HepG2 (cell line): Measurements from ENCODE around the gene PRKACA. TPM values are rescaled to one million over a fixed set of nuclear protein-coding genes. Genes with fewer than 3 reads are reported as not detected.

Experiments used
- CC2D1A ChIP-seq: sonication (generic); formaldehyde crosslinking; IDR thresholded peaks from 2 replicates; pipeline ENCODE4 v1.8.1; 2023; ENCODE audit warnings: mild to moderate bottlenecking, missing genetic modification reagents
- CENPX ChIP-seq: sonication (generic); formaldehyde crosslinking; IDR thresholded peaks from 2 replicates; pipeline ENCODE4 v1.9.0; 2021; ENCODE audit warnings: mild to moderate bottlenecking, missing genetic modification reagents, moderate library complexity
- FIP1L1 ChIP-seq: fragments of 200-400 bp; formaldehyde crosslinking; IDR thresholded peaks from 2 replicates; pipeline ENCODE4 v1.6.1; 2018; ENCODE audit warnings: low read depth, mild to moderate bottlenecking, low read length, moderate library complexity, borderline replicate concordance; ENCODE audit not compliant: insufficient read depth
- GATA4 ChIP-seq: sonication (generic); IDR thresholded peaks from 2 replicates; pipeline ENCODE4 v1.6.1; 2016; ENCODE audit warnings: antibody characterized with exemption, low read depth, borderline replicate concordance
- KDM3A ChIP-seq: IDR thresholded peaks from 2 replicates; pipeline ENCODE4 v1.6.1; 2018; ENCODE audit warnings: low read depth, missing compliant biosample characterization
- KLF9 ChIP-seq: IDR thresholded peaks from 2 replicates; pipeline ENCODE4 v1.6.1; 2016; ENCODE audit warnings: low read depth
- NFE2L2 ChIP-seq: fragments of 150-350 bp; IDR thresholded peaks from 2 replicates; pipeline ENCODE4 v1.6.1; 2014; ENCODE audit warnings: low read length
- PATZ1 ChIP-seq: sonication (generic); formaldehyde crosslinking; IDR thresholded peaks from 2 replicates; pipeline ENCODE4 v1.4.0; 2020; ENCODE audit warnings: missing genetic modification reagents
- PTBP1 ChIP-seq: fragments of 200-400 bp; formaldehyde crosslinking; IDR thresholded peaks from 2 replicates; pipeline ENCODE4 v1.6.1; 2018; ENCODE audit warnings: low read length, low read depth; ENCODE audit not compliant: poor library complexity, severe bottlenecking
- TBX2 ChIP-seq: sonication (generic); formaldehyde crosslinking; IDR thresholded peaks from 2 replicates; pipeline ENCODE4 v1.5.0; 2020; ENCODE audit warnings: missing genetic modification reagents, mild to moderate bottlenecking, borderline replicate concordance
- YEATS4 ChIP-seq: sonication (generic); formaldehyde crosslinking; IDR thresholded peaks from 2 replicates; pipeline ENCODE4 v1.4.0; 2020; ENCODE audit warnings: missing genetic modification reagents, borderline replicate concordance
- ZBTB33 ChIP-seq: sonication (generic); formaldehyde crosslinking; IDR thresholded peaks from 2 replicates; pipeline ENCODE4 v1.4.0; 2020; ENCODE audit warnings: missing genetic modification reagents
- ZNF691 ChIP-seq: sonication (generic); formaldehyde crosslinking; IDR thresholded peaks from 2 replicates; pipeline ENCODE4 v1.4.0; 2020; ENCODE audit warnings: missing genetic modification reagents, low read depth, mild to moderate bottlenecking, borderline replicate concordance
- polyA plus RNA-seq, 8 experiments: library from polyadenylated mRNA; depleted of rRNA in 3 of 8; stranded (reverse) in 7 of 8; unstranded in 1 of 8; fragments of >200 nt; fragmentation: Illumina TruSeq in 4 of 8; extraction: Trizol in 4 of 8; gene quantifications; 2 replicates each; pipeline versions ENCODE4 v1.2.1 to v1.2.3, GENCODE V29; 2011 to 2016; ENCODE audit warnings: low read depth in 4 of 8, missing spikeins in 1 of 8, mixed read lengths in 1 of 8; ENCODE audit not compliant: insufficient read depth in 1 of 8
- total RNA-seq, 5 experiments: library from RNA; depleted of rRNA; stranded (reverse); fragments of >200 nt; fragmentation: Illumina TruSeq; extraction: Trizol; gene quantifications; 2 replicates each; pipeline ENCODE4 v1.2.3, GENCODE V29; 2016; ENCODE audit warnings: low read depth in 1 of 5
- TF ChIP-seq, protein P1 (sequence below): sonication (generic); formaldehyde crosslinking; IDR thresholded peaks from 2 replicates; pipeline ENCODE4 v1.5.1; 2020; ENCODE audit warnings: mild to moderate bottlenecking, missing genetic modification reagents, moderate library complexity
- TF ChIP-seq, protein P2 (sequence below): sonication (generic); formaldehyde crosslinking; IDR thresholded peaks from 2 replicates; pipeline ENCODE4 v1.4.0; 2020; ENCODE audit warnings: missing genetic modification reagents, borderline replicate concordance

PRKACA gene
- total and polyA plus RNA-seq, 2 of the 13 experiments (the other 11 are each of a cell fraction or from before 2014, with no cell fraction given): 11.0 to 18.2 TPM

- no peak for TF ChIP-seq CC2D1A
- no peak for TF ChIP-seq KDM3A (CRISPR knock-in tag)
- TF ChIP-seq PTBP1: no peak
- peak; percentile 67; the same call in 1 of the 2 replicates for TF ChIP-seq TBX2 (CRISPR knock-in tag)
- TF ChIP-seq NFE2L2: no peak
- TF ChIP-seq, protein P1, sequence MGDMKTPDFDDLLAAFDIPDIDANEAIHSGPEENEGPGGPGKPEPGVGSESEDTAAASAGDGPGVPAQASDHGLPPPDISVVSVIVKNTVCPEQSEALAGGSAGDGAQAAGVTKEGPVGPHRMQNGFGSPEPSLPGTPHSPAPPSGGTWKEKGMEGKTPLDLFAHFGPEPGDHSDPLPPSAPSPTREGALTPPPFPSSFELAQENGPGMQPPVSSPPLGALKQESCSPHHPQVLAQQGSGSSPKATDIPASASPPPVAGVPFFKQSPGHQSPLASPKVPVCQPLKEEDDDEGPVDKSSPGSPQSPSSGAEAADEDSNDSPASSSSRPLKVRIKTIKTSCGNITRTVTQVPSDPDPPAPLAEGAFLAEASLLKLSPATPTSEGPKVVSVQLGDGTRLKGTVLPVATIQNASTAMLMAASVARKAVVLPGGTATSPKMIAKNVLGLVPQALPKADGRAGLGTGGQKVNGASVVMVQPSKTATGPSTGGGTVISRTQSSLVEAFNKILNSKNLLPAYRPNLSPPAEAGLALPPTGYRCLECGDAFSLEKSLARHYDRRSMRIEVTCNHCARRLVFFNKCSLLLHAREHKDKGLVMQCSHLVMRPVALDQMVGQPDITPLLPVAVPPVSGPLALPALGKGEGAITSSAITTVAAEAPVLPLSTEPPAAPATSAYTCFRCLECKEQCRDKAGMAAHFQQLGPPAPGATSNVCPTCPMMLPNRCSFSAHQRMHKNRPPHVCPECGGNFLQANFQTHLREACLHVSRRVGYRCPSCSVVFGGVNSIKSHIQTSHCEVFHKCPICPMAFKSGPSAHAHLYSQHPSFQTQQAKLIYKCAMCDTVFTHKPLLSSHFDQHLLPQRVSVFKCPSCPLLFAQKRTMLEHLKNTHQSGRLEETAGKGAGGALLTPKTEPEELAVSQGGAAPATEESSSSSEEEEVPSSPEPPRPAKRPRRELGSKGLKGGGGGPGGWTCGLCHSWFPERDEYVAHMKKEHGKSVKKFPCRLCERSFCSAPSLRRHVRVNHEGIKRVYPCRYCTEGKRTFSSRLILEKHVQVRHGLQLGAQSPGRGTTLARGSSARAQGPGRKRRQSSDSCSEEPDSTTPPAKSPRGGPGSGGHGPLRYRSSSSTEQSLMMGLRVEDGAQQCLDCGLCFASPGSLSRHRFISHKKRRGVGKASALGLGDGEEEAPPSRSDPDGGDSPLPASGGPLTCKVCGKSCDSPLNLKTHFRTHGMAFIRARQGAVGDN (CRISPR knock-in tag): peak; percentile 77
- no peak for TF ChIP-seq FIP1L1
- TF ChIP-seq, protein P2, sequence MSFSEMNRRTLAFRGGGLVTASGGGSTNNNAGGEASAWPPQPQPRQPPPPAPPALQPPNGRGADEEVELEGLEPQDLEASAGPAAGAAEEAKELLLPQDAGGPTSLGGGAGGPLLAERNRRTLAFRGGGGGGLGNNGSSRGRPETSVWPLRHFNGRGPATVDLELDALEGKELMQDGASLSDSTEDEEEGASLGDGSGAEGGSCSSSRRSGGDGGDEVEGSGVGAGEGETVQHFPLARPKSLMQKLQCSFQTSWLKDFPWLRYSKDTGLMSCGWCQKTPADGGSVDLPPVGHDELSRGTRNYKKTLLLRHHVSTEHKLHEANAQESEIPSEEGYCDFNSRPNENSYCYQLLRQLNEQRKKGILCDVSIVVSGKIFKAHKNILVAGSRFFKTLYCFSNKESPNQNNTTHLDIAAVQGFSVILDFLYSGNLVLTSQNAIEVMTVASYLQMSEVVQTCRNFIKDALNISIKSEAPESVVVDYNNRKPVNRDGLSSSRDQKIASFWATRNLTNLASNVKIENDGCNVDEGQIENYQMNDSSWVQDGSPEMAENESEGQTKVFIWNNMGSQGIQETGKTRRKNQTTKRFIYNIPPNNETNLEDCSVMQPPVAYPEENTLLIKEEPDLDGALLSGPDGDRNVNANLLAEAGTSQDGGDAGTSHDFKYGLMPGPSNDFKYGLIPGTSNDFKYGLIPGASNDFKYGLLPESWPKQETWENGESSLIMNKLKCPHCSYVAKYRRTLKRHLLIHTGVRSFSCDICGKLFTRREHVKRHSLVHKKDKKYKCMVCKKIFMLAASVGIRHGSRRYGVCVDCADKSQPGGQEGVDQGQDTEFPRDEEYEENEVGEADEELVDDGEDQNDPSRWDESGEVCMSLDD: no peak
- TF ChIP-seq ZNF691 (CRISPR knock-in tag): 0 out of 2 replicates have a peak, but pooled peaks have one; percentile 18
- peak; percentile 92 for TF ChIP-seq KLF9 (CRISPR knock-in tag)
- no peak for TF ChIP-seq CENPX
- TF ChIP-seq GATA4: no peak; the same call in 1 of the 2 replicates
- TF ChIP-seq PATZ1 (CRISPR knock-in tag): peak; percentile 70; the same call in 1 of the 2 replicates
- TF ChIP-seq ZBTB33 (CRISPR knock-in tag): 0 out of 2 replicates have a peak, but pooled peaks have one; percentile 14
- TF ChIP-seq YEATS4 (CRISPR knock-in tag): 0 out of 2 replicates have a peak, but pooled peaks have one; percentile 21
Observed at GRCh38 chr19:14080887-14081796, 36.4 kb downstream of the PRKACA start (continued).
